HG02798 (cell line): ENCODE results near the gene DTNB.

Source experiments
- ATAC-seq: cut with Tn5 transposase; IDR thresholded peaks from one replicate; pipeline ENCODE4 v1.9.1; 2021; ENCODE audit warnings: mild to moderate bottlenecking; ENCODE audit not compliant: unreplicated experiment, poor library complexity

The DTNB gene

DNA sequence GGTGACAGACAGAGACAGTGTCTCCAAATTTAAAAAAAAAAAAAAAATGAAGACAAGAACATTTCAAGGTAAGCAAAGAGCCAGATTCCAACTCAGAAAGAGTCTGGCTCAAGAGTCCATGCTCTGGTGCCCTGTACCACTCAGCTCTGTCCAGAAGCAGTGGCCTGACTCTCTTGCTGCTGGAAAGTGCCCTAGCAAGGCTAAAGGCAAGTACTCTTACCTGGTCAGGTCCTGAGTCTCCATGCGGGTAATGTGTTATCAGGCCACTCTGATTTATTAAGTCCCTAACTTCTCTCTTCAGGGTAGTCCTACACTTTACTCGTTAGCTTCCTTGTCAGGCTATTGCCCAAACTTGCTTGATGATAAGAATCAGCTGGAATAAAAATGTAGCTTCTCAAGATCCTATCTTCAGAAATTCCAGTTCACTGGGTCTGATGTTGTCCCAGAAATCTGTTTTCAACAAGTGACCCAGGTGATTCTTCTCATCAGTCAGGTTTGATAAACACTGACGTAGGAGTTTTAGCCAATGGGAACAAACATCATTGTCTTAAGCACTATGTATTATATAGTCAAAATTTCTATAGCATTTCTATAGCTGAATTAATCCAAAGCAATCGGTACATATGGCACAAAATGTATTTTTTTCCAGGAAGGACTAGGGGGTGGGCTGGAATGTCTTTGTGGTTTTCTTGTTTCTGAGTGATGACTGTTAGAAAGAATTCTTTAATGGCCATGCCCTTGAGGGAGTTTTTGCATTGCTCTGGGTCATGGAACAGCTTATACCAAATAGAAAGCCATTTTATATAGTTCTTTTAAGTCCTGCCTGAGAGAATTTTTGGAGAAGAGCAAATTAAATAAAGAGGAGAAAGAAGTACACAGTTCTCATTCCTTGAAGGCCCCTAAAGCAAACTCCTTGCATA lies 191.7 kb downstream of the DTNB start:
- ATAC-seq = no peak

DNA sequence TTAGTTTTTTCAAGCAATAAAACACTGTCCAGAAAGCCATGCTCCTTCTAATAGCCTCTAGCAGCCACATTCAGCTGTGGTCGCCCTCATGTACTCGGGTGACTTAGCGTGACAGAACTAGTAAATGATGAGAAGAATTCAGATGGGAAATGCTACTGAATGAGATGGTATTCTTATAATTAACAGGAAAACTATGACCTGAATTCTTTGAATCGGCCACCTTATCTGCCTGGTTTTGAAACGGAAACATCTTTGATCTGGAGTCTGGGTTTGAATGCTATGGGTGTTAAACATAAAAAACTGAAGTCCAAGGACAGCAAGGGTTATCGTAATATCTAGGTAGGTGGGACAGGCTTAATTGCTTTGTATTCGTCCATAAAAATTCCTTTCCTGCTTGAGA lies 192.8 kb downstream of the DTNB start:
- no peak for ATAC-seq

DNA sequence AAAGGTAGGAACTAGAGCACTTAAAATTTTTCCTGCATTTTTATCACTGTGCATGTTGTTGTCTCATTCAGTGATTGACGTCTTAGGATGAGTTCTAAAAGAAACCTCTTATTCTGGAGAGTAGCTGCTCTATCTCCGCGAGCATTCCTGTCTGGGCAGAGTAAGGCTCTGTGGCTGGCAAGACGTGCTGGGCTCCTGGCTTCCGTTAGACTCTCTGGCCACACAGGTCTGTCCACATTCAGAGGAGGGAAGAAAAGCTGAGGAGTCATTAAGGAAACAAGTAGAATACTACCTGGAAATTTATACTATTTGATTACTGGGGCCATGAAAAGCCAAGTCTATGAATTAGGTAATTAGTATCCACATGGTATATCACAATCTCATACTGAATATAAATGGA lies 193.6 kb downstream of the DTNB start:
- no peak for ATAC-seq

DNA sequence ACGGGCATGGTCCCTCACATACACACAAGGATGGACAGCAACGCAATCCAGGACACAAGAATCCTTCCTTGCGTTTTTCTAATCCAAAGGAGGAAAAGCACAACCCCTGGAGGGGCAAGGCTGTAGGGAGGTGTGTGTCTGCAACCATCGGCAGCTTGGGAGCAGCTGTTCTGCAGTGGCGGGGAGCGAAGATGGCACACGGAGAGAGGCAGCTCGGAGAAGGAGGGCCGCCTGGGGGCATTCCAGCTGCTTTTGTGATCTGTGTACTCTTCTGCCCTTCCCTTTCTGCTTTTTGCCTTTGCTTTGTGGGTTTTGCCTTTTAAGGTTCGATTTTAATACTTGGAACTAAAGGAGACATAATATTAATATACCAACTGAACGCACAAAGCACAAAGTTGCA lies 194.6 kb downstream of the DTNB start:
- ATAC-seq = no peak

DNA sequence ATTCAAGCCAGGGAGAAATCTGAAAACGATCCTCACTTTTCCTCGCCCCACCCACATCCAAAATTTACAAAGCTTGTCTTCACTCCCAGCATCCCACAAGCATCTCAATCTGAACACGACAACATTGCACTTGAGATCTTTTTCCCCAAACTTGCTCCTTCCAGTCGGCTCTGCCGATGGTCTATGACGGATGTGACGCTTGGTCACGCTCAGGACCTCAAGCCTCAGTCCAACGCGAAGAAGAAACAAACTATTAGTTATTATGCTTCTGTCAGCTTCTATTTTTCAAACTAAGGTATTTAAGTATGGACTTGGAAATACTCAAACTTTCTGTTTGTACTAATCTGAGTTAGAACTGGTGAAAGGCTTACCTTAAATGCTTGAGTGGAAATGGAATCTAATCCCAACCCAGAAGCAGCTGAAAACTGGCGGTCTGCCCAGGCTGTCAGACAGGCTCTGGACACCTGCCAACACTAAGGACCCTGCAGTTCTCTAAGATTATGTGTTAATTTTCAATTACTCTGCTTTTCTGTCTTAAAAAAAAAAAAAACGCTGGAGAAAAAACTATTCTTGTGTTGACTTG lies 199.5 kb downstream of the DTNB start:
- no peak for ATAC-seq

DNA sequence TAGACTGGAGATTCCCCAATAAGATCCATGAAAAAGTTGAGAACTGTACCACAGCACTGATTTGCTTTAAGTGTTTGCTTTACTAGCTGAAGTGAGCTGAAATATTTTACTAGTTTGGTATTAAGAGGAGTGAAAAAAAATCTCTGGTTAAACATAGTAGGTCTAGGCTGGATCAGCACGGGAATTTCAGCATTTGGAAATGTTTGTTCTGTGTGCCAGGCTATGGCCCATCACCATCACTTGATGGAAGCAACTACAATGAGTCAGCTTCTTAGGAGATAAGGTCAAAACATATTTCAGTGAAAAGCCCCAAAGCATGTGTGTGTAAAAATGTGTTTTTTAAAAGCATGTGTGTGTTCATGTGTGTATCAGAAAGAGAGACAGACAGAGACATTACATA lies 200.2 kb downstream of the DTNB start:
- ATAC-seq = no peak

DNA sequence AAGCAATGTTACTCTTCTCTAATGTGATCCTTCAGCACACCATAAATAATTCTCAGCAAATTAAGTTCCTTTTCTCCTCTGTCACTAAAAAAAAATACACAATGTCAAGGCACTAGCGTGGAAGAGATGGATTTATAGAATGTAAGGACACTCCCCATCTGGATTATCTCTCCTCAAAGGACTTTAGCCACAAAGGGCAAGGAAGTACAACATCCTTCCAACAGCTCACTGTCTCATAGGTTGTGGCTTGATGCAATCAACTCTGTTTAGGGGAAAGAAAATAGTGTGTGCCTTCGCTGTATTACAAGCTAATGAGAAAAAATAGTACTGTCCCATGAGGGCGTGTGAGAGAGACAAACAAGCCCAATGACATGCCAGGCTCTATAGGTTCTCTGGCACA lies 202.6 kb downstream of the DTNB start:
- ATAC-seq = no peak

DNA sequence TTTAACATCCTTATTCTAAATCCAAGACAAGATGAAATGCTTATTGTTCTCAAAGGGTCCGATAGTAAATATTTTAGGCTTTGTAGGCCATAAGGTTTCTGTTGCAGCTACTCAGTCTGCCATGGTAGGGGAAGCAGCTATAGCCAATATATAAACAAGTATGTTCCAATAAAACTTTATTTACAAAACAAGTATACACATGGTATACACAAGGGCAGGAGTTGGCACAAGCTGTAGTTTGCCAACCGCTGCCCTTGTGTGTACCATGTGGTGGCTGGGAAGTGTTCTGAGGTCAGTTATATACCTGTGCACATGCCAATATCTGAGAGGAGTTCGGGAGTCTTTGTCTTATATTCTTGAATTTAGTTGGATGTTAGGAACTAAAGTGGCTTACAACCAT lies 205.6 kb downstream of the DTNB start:
- no peak for ATAC-seq

DNA sequence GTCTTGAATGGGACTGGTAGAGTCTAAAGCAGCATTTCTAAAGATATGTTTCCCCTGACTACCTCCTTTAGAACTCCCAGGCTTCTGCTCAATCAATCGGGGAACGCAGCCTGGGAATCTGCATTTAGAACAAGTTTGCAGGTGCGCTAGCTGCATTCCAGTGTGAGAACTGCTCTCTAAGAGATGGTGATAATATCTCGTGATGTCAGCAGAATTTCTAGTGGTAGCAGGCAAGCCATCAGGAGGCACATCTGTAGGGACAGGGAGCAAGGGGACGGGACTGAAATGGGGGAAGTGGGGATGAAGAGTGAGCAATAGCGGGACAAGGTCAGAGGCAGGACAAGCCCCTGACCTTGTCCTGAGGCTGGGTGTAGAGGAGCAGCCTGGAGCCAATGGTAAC lies 211.4 kb downstream of the DTNB start:
- no peak for ATAC-seq

DNA sequence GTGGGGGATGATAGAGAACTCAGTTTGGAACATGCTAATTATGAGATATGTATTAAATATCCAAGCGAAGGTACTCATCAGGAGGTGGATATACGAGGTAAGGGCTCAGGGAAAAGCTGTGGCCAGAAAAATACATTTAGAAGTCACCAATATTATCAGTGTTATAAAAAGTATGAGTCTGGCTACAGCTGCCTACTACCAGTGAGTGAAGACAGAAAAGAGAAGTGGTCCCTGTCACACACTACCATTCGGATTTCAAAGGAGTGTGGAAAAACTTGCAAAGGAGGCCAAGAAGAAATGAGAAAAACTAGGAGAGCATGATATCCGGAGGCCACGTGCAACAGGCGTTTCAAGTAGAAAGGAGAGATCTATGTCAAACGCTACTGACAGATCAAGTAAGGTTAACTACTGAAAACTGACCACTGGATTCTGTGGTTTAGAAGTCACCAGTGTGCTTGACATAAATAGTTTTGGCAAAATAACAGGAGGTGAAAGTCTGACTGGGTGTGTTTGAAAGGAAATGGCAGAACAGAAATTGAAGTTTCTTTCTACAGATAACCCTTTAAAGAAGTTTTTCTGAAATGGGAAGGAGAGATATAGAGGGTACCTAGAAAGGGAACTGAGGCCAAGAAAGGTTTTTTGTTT lies 213.0 kb downstream of the DTNB start:
- ATAC-seq = no peak

DNA sequence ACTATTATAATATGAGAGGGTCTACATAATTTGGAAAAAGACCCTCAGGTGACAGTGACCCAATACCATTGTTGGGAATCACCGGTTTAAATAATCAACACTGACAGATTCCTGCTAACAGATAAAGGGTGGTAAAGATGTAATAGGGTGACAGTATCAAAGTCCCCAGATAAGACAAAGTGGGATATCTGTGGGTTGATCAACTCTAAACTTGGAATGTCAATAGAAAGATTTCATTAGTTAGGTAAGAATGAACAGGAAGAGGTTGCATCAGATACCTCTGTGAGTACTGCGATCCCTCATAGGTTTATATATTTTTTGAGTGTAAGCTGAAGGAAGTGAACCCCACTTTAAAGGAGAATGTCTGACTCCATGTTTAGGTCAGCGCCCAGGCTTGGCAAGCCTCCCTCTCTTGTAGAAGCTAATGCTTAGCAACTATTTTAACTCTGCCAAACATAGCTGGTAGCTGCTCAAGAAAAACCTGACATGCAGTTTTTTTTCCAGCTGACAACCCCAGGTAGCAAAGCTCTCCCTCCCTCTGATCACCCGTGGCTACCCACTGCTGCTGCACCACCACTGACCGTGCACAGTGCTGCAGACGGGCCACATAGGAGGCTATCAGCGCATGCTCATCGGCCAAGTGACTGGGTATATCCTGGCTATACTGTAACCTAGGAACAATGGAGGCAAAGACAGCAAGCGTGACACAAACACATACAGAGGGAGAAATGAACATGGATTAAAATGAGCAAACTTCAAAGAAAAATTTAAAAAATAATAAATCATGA lies 218.4 kb downstream of the DTNB start:
- no peak for ATAC-seq

DNA sequence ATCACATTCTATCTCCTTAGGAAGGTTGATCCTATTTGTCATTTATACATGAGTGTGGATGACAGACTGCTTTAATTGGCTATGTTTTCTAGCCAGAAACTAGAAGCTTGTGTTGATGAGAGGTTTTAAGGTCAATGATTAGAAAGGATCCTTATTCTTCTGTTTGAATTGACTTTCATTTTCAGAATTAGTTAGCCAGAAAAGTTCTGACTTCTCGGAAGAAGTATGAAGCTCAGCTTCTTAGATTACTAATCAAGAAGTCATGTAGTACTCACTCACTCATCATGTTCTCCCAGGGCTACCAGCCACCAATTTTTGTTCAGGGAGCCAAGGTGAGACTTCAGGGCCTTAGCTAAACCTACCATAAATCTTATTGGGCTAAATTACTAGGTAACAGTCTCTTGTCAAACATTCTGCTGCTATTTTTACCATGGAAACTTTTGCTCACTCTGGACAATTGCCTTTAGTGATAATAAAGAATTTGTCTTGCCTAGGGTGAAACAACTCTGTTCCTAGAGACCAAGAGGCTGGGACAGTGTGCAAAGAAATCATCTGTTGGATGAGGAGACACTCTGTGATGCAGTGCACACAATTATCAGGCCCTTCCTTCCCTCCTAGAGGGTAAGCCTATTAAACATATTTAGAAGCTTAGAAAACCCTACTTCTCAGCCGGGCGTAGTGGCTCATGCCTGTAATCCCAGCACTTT lies 220.0 kb downstream of the DTNB start:
- ATAC-seq = peak; percentile 86

DNA sequence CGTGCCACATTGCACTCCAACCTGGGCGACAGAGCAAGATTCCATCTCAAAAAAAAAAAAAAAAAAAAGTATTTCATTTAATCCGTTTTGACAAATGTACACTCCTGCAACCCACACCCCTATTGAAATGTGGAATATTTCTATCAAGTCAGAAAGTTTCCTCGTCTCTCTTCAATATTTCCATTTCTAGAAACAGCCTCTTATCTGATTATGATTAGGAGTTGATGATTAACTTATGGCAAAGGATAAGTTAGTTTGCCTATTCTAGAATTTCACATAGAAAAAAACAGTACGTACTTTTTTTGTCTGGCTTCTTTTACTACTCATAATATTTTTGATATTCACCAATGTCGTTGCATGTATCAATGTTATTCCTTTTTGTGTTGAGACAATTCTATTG lies 224.6 kb downstream of the DTNB start:
- no peak for ATAC-seq

DNA sequence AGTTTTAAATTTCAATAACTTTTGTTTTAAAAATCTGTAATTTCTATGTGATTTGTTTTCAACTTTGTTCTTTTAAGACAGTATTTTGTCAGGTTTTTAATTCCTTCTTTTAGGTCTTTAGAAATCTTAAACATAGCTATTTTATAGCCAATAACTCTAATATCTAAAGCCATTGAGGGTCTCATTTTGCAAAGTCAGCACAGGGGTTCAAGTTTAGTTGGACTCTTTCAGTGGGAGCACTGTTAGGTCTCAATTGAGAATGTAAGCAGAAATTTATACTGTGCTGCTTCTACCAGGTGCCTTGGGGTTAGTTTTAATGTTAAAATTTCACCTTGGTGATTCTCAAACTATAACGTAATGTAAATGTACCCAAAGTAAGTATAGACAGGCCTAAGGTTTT lies 226.4 kb downstream of the DTNB start:
- no peak for ATAC-seq

DNA sequence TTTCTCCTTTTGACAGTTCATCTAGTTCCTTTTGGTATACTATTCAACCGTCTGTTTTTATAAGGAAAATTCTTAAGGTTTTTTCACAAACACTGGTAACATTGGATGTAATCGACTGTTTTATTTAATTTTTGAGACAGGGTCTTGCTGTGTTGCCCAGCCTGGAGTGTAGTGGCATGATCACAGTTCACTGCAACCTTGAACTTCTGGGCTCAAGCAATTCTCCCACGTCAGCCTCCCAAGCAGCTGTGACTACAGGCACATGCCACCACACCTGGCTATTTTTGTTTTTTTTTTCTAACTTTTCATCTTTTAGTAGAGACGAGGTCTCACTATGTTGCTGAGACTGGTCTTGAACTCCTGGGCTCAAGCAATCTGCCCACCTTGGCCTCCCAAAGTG lies 227.3 kb downstream of the DTNB start:
- ATAC-seq = no peak

DNA sequence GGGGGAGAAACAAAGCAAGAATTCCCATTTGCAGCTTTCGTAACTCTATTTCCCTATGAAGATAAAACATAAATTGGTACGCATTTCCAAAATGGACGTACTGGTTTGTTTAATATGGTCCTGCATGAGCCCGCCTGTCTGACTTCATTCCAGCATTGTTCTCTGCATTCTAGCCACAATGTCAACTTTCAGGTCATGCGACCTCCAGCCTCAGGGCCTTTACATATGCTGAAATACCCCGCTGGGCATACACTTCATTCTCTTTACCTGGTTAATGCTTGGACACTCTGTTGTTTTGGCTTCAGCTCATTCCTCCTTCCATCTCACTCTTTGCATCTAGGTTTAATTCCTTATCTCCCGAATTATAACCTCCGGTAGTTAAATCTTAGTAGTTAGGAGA lies 227.9 kb downstream of the DTNB start:
- no peak for ATAC-seq

DNA sequence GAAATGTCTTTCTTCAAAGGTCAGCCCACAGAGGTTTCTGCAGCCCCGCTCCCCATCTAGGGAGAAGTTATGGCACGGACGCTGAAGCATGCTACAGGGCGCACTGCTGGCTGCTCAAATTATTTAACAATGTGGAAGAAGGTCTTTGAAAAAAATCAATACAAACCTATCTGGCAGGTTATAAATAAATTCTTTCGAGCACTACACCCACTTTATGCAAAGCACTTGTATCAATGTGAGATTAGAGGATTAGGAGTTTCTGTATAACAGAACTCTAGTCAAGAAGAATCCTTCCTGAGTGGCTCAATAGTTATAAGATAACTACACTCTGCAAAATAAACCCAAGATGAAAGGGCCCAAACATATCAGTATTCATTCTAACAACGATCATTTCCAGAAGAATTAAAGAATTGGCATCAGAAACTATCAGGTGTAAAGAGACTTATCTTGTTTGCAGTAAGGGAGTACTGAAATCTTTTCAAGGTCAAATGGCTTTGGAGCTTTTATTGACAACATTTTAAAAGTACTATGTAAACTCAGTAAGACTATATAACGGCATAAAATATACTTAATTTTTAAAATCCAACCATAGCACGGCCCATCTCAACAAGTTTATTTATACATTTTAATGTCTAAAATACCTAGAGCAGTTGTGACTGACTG lies 228.6 kb downstream of the DTNB start:
- no peak for ATAC-seq

DNA sequence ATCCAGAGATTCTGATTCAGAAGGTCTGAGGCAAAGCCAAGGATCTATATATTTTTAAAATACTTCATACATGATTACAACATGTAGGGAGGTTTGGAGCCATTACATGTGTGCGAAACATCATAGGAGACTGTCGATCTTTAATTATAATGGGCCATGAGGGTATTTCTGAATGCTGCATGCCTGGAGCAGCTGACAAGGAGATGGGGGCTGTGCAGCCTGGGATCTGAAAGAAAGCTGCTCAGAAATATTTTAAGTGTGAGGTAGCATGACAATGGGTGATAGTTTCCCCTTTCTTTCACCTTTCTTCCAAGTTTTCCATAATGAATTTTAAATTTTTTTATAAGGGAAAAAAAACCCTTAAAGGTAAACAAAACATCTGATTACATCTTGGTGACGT lies 229.6 kb downstream of the DTNB start:
- ATAC-seq = no peak

DNA sequence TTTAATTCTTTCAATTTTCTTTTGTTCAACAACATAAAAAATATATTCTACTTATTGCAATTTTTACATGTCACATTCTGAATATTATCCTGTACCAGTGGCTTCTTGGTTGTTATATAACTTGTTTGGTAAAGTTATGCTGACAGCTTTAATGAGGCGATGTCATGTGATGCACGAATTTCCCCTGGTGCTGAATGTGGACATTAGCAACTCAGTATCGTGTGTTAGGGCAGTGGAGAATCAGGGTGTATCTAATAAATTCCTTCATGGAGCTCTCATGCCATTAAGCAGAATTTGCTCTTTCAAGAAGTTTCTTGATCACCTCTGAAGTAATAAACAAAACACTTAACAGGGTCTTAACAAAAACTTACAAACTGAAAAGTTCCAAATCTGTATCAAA lies 232.0 kb downstream of the DTNB start:
- no peak for ATAC-seq

DNA sequence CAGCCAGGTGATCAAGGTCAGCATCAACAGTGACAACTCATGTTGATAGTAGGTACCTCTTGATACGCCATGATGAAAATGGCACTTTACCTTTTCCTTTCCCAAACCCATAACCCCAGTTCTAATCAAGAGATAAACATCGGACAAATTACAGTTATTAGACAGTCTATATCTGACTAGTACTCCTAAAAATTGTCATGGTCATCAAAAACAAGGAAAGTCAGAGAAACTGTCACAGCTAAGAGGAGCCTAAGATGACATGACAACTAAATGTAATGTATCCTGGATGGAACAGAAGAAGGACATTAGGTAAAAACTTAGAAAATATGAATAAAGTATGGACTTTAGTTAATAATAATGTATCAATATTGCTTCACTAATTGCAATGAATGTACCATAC lies 234.6 kb downstream of the DTNB start:
- no peak for ATAC-seq
